ENCODE data around the gene DYNC1I2. TPM values are rescaled to one million over a fixed set of nuclear protein-coding genes. Genes with fewer than 3 reads are reported as not detected.
A peak's percentile ranks its signal among the peaks of the same experiment; 100 is the strongest.

Gene DYNC1I2
- total RNA-seq = 100 to 1,000 TPM in 2 of 3 donors, 10 to 100 TPM in 1; 91.2 to 116 (median 113) TPM
- long read RNA-seq, donor 1, transcript DYNC1I2-203 (16 exons, 2,572 nt) = major isoform, 49 of 129 reads
- long read RNA-seq, donor 1, transcript DYNC1I2-201 (16 exons, 2,589 nt) = minor isoform, 15 of 129 reads
- long read RNA-seq, donor 1, transcript DYNC1I2-204 (17 exons, 2,196 nt) = minor isoform, 12 of 129 reads
- long read RNA-seq, donor 1, partial matches to known transcripts = 35 of 129 reads
- long read RNA-seq, donor 1, other reads (novel, unspliced or antisense) = 18 of 129 reads
- long read RNA-seq, donor 2, partial matches to known transcripts = 12 of 22 reads
- long read RNA-seq, donor 2, other reads (novel, unspliced or antisense) = 3 of 22 reads

GRCh38 chr2:171687287-171688128, at the start of gene DYNC1I2:
Gene DYNC1I2 (plus strand): TSS chr2:171687469. CDS start chr2:171690156, 2,687 bp downstream.
- intact Hi-C loops (cut with DNase I, micrococcal nuclease) = no loop called here
- Histone ChIP-seq H3K4me3 (peak within 1 kb of the TSS; percentile 95), H3K4me1 (ENCODE audit: low read depth) (peaks cover 14% of the 10 kb centered on the region), H3K36me3 (ENCODE audit: low read depth) (no peaks in the 10 kb centered on the region), H3K9me3 (no peaks in the 10 kb centered on the region)
- TF ChIP-seq, protein P1, sequence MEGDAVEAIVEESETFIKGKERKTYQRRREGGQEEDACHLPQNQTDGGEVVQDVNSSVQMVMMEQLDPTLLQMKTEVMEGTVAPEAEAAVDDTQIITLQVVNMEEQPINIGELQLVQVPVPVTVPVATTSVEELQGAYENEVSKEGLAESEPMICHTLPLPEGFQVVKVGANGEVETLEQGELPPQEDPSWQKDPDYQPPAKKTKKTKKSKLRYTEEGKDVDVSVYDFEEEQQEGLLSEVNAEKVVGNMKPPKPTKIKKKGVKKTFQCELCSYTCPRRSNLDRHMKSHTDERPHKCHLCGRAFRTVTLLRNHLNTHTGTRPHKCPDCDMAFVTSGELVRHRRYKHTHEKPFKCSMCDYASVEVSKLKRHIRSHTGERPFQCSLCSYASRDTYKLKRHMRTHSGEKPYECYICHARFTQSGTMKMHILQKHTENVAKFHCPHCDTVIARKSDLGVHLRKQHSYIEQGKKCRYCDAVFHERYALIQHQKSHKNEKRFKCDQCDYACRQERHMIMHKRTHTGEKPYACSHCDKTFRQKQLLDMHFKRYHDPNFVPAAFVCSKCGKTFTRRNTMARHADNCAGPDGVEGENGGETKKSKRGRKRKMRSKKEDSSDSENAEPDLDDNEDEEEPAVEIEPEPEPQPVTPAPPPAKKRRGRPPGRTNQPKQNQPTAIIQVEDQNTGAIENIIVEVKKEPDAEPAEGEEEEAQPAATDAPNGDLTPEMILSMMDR (IDR thresholded peaks at IDR 0.05) = no peak
- DNase-seq (peak; percentile 90 to 93 (median 90)), ATAC-seq (peak; percentile 97)

- DNase-seq (no peak), ATAC-seq (no peak)
- TF ChIP-seq, protein P1 (IDR thresholded peaks at IDR 0.05) = no peak
- no peak overlapping the region for H3K4me3 ChIP-seq
- H3K9me3 ChIP-seq = peaks cover 6% of the 10 kb centered on the region
- no peaks in the 10 kb centered on the region for H3K36me3 ChIP-seq (ENCODE audit: low read depth)
- no peaks in the 10 kb centered on the region for H3K4me1 ChIP-seq (ENCODE audit: low read depth)
- intact Hi-C loops (cut with DNase I, micrococcal nuclease) = no loop called here
Observed at GRCh38 chr2:171651667-171652415, 35.4 kb upstream of the DYNC1I2 start.

GRCh38 chr2:171652416-171652785, 34.9 kb upstream of the DYNC1I2 start:
- no peak for DNase-seq

GRCh38 chr2:171655586-171655985, 31.7 kb upstream of the DYNC1I2 start:
- Histone ChIP-seq H3K4me1 (ENCODE audit: low read depth) (no peaks in the 10 kb centered on the region), H3K4me3 (no peak overlapping the region), H3K36me3 (ENCODE audit: low read depth) (no peaks in the 10 kb centered on the region), H3K9me3 (no peaks in the 10 kb centered on the region)
- ATAC-seq = no peak
- TF ChIP-seq, protein P1 (IDR thresholded peaks at IDR 0.05) = no peak
- no peak for DNase-seq
- intact Hi-C loops (cut with DNase I, micrococcal nuclease) = no loop called here

More at GRCh38 chr2:171652416-171652785, 34.9 kb upstream of the DYNC1I2 start:
- Histone ChIP-seq H3K4me1 (ENCODE audit: low read depth) (no peaks in the 10 kb centered on the region), H3K36me3 (ENCODE audit: low read depth) (no peaks in the 10 kb centered on the region), H3K4me3 (no peak overlapping the region), H3K9me3 (peaks cover under 1% of the 10 kb centered on the region)
- intact Hi-C loops (cut with DNase I, micrococcal nuclease) = no loop called here
- TF ChIP-seq, protein P1 (IDR thresholded peaks at IDR 0.05) = no peak
- ATAC-seq = no peak

DNA sequence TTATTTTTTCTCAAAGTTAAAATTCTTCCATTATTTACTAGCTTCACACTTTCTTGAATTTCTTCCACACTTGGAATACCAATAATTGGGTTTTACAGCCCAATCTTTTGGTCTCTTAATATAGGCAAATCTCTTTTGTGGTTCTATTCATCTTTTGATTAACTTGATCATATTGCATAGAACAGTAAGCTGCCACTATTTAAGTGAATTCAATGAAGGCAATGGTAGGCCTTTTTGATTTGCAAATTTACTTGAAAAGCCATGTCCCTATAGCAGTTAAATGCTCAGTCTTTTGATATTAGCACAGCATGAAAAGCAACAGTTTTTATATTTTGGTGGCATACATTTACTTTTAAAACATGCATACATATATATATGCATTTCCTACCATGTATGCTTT, 20.2 kb upstream of the DYNC1I2 start:
- Histone ChIP-seq H3K4me3 (no peak overlapping the region), H3K4me1 (ENCODE audit: low read depth) (no peaks in the 10 kb centered on the region), H3K36me3 (ENCODE audit: low read depth) (no peaks in the 10 kb centered on the region), H3K9me3 (no peaks in the 10 kb centered on the region)
- intact Hi-C loops (cut with DNase I, micrococcal nuclease) = no loop called here
- ATAC-seq = no peak
- DNase-seq = no peak
- TF ChIP-seq, protein P1 (IDR thresholded peaks at IDR 0.05) = no peak
